IPS-20b (cell line): ENCODE results near the gene ACP6.
"Not testable (repeated sequence)": the region's sequence is repeated elsewhere in the genome, so short reads cannot be mapped to it uniquely, and the experiment has no call there.

Experiments
- H3K27ac ChIP-seq: one replicate; pipeline ENCODE4 v1.5.1; 2013; ENCODE audit warnings: low read length
- H3K27me3 ChIP-seq: 2 replicates; pipeline ENCODE4 v1.6.1; 2013; ENCODE audit warnings: mild to moderate bottlenecking, low read length, inconsistent platforms; ENCODE audit not compliant: insufficient read depth
- H3K36me3 ChIP-seq: 2 replicates; pipeline ENCODE4 v1.6.1; 2013; ENCODE audit warnings: low read depth, mild to moderate bottlenecking, inconsistent platforms, low read length, moderate library complexity; ENCODE audit not compliant: insufficient read depth
- H3K4me1 ChIP-seq: 2 replicates; pipeline ENCODE4 v1.6.1; 2013; ENCODE audit warnings: mild to moderate bottlenecking, control low read depth, inconsistent platforms, low read length, moderate library complexity; ENCODE audit not compliant: insufficient read depth
- H3K4me3 ChIP-seq: 2 replicates; pipeline ENCODE4 v1.5.1; 2013; ENCODE audit warnings: mild to moderate bottlenecking, low read length, inconsistent platforms
- H3K9ac ChIP-seq: 2 replicates; pipeline ENCODE4 v1.6.1; 2013; ENCODE audit warnings: low read depth, mild to moderate bottlenecking, inconsistent platforms, low read length, moderate library complexity
- H3K9me3 ChIP-seq: 2 replicates; pipeline ENCODE4 v1.6.1; 2013; ENCODE audit warnings: mild to moderate bottlenecking, low read depth, low read length, inconsistent platforms; ENCODE audit not compliant: insufficient read depth

The ACP6 gene

GRCh38 chr1:147670319-147671001 is at the start of gene ACP6:
Gene ACP6 (minus strand): TSS chr1:147670524. CDS start chr1:147670048, 476 bp downstream.
- no peaks in the 10 kb centered on the region for H3K36me3 ChIP-seq
- no peaks in the 10 kb centered on the region; the same call in 1 of the 2 replicates for H3K4me1 ChIP-seq
- peak within 1 kb of the TSS; percentile 82 for H3K4me3 ChIP-seq
- no peaks in the 10 kb centered on the region; the same call in 1 of the 2 replicates for H3K27me3 ChIP-seq
- H3K27ac ChIP-seq, result peak within 1 kb of the TSS; percentile 64
- no peaks in the 10 kb centered on the region for H3K9me3 ChIP-seq
- peak within 1 kb of the TSS; percentile 65; the same call in 1 of the 2 replicates for H3K9ac ChIP-seq

- Histone ChIP-seq H3K9ac (no peak overlapping the region), H3K4me1 (no peaks in the 10 kb centered on the region)
Observed at GRCh38 chr1:147719711-147720225, 49.4 kb upstream of the ACP6 start.

GRCh38 chr1:147719029-147719698 is 48.8 kb upstream of the ACP6 start:
- peaks cover 11% of the 10 kb centered on the region for H3K9me3 ChIP-seq
- no peak overlapping the region for H3K27ac ChIP-seq
- H3K9ac ChIP-seq, result no peak overlapping the region
- H3K36me3 ChIP-seq, result no peaks in the 10 kb centered on the region
- no peak overlapping the region for H3K4me3 ChIP-seq
- no peaks in the 10 kb centered on the region for H3K4me1 ChIP-seq
- H3K27me3 ChIP-seq, result no peaks in the 10 kb centered on the region

More at GRCh38 chr1:147719711-147720225, 49.4 kb upstream of the ACP6 start:
- peaks cover 11% of the 10 kb centered on the region for H3K9me3 ChIP-seq
- no peaks in the 10 kb centered on the region for H3K27me3 ChIP-seq
- H3K4me3 ChIP-seq, result no peak overlapping the region
- H3K36me3 ChIP-seq, result no peaks in the 10 kb centered on the region
- no peak overlapping the region for H3K27ac ChIP-seq

GRCh38 chr1:147717706-147718097 is 47.4 kb upstream of the ACP6 start:
- Histone ChIP-seq H3K27ac (no peak overlapping the region), H3K4me1 (no peaks in the 10 kb centered on the region; the same call in 1 of the 2 replicates), H3K9ac (no peak overlapping the region), H3K27me3 (no peaks in the 10 kb centered on the region), H3K36me3 (no peaks in the 10 kb centered on the region), H3K4me3 (no peak overlapping the region), H3K9me3 (peaks cover 11% of the 10 kb centered on the region)

- no peaks in the 10 kb centered on the region; the same call in 1 of the 2 replicates for H3K4me1 ChIP-seq
Observed at GRCh38 chr1:147717051-147717705, 46.9 kb upstream of the ACP6 start.

GRCh38 chr1:147712605-147713004 is 42.3 kb upstream of the ACP6 start:
- H3K4me3 ChIP-seq, result no peak overlapping the region
- H3K4me1 ChIP-seq, result no peaks in the 10 kb centered on the region; the same call in 1 of the 2 replicates
- H3K36me3 ChIP-seq, result no peaks in the 10 kb centered on the region

More at GRCh38 chr1:147717051-147717705, 46.9 kb upstream of the ACP6 start:
- H3K9me3 ChIP-seq, result peaks cover 11% of the 10 kb centered on the region
- no peak overlapping the region for H3K4me3 ChIP-seq
- H3K9ac ChIP-seq, result no peak overlapping the region
- H3K27me3 ChIP-seq, result no peaks in the 10 kb centered on the region
- no peaks in the 10 kb centered on the region for H3K36me3 ChIP-seq
- no peak overlapping the region for H3K27ac ChIP-seq

GRCh38 chr1:147700042-147701006 is 30.0 kb upstream of the ACP6 start:
- Histone ChIP-seq H3K27ac (no peak overlapping the region), H3K9ac (no peak overlapping the region), H3K36me3 (no peaks in the 10 kb centered on the region), H3K4me3 (no peak overlapping the region), H3K9me3 (no peaks in the 10 kb centered on the region), H3K4me1 (peaks cover 5% of the 10 kb centered on the region; the same call in 1 of the 2 replicates), H3K27me3 (no peaks in the 10 kb centered on the region)

More at GRCh38 chr1:147712605-147713004, 42.3 kb upstream of the ACP6 start:
- Histone ChIP-seq H3K27me3 (no peaks in the 10 kb centered on the region), H3K27ac (no peak overlapping the region), H3K9ac (no peak overlapping the region), H3K9me3 (no peaks in the 10 kb centered on the region)

GRCh38 chr1:147699686-147700041 is 29.3 kb upstream of the ACP6 start:
- Histone ChIP-seq H3K27me3 (no peaks in the 10 kb centered on the region), H3K27ac (no peak overlapping the region), H3K9me3 (no peaks in the 10 kb centered on the region), H3K9ac (no peak overlapping the region), H3K4me1 (peaks cover 5% of the 10 kb centered on the region; the same call in 1 of the 2 replicates), H3K36me3 (no peaks in the 10 kb centered on the region), H3K4me3 (no peak overlapping the region)

- Histone ChIP-seq H3K9ac (no peak overlapping the region), H3K4me3 (no peak overlapping the region), H3K27ac (no peak overlapping the region), H3K4me1 (no peaks in the 10 kb centered on the region), H3K36me3 (no peaks in the 10 kb centered on the region), H3K27me3 (no peaks in the 10 kb centered on the region), H3K9me3 (peaks cover 23% of the 10 kb centered on the region)
Observed at GRCh38 chr1:147683163-147683763, 12.9 kb upstream of the ACP6 start.

- H3K27ac ChIP-seq, H3K9ac ChIP-seq, H3K4me1 ChIP-seq, H3K36me3 ChIP-seq, H3K4me3 ChIP-seq, H3K27me3 ChIP-seq: not testable (repeated sequence)
- peaks cover 33% of the 10 kb centered on the region for H3K9me3 ChIP-seq
Observed at GRCh38 chr1:147680608-147681235, 10.4 kb upstream of the ACP6 start.
